ENCODE data around the gene STARD10.

Gene STARD10

DNA sequence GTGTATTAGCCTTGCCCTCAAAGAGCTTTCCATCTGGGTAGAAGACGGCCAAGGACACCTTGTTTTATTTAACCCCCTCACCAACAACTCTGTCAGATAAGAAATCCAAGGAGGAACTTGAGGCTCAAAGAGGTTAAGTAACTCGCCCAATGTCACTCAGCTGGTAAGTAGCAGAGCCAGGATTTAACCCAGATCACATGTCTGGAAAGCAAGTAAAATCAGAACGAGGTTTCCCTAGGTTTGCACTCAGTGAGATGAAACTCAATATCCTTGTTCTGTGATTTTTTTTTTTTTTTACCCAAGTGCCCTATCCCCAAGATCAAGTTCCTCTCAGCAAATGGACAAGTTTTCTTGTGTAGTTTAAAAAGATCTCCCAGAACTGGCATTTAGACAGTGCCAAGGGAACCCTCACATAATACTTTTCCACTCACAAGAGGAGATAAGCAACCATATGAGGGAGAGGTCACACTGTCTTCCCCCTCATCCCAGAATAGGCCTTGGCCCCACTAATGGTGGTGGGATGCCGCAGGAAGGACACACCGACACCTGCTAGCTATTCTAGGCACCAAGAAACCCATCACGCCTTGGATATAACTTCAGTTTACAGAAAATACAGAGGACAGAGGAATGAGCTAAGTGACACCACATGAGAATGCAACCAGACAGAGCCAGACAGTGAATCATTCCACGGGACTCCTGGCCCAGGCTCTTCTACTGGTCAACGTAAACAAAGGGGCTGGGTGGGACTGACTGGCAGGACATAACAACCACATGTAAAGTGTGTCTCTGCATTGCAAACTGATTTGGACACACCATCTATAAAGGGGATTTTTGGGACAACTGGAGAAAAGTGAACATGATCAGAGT, 33.1 kb downstream of the STARD10 start:
- DNase-seq = no peak

DNA sequence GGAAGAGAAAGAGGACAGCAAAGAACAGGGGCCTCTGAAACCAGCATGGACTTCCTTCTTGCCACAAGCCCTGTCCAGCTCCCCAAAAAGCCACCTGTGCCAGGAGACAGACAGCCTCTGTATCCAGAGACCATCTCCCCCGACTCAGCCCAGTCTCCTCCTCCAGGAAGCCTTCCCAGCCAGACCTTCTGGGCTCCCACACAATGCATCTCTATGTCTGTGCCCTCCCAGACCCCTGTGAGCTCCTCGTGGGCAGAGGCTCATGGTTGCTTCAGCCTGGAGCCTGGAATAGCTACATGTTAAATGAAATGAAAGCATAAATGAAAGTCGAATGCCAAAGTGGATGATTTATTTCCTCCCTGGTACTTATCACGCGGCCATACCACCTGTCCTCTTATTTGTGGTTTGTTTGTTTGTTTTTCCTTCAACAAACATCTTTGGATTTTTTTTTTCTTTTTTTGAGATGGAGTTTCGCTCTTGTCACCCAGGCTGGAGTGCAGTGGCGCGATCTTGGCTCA, 34.3 kb downstream of the STARD10 start:
- no peak for DNase-seq

DNA sequence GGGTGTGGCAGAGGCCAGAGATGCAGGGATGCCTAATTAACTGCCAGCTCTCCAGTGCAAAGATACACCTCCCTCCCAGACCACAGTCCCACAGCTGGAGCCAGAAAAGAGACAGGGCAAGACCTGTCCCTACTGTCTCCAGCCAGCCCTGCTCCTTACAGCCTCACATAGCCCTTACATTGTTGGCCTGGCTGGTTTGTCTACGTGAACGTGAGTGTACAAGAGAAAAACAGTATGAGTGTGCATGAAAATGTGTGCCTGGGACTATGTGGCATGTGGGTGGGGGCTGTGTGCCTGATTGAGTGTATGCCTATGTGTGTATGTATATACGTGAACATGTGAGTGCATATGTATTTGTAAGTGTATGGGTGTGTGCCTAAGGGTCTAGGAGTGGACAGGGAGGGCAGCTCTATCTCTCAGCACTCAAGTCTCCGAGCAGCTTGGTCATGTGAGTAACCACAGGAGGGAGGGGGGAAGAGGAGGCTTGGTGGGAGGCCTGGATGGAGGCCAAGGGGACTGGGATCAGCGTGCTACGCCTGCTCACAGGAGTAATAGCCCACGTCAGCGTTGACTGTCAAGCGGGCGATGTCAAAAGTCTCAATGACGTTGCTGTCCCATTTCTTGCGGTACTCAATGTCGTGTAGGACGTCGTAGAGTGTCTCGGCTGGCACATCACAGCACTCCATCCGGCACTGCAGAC, 35.0 kb downstream of the STARD10 start:
- DNase-seq = no peak

DNA sequence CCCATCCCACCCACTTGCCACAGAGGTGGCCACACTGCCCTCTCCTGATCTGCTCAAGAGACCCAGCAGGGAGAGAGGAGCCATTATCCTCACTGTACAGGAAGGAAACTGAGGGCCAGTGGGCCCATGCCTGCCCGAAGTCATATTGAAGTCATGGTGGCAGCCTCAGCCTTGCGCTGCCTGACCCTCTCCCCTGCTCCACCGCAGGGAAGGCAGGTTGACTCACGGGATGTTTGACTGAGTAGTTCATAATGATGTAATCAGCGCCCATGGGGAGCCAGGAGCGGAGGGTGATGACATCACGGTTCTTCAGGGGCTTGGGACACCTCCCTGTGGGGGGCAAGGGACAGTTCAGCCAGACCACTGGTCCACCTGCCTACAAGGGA, 35.5 kb downstream of the STARD10 start:
- DNase-seq = no peak

DNA sequence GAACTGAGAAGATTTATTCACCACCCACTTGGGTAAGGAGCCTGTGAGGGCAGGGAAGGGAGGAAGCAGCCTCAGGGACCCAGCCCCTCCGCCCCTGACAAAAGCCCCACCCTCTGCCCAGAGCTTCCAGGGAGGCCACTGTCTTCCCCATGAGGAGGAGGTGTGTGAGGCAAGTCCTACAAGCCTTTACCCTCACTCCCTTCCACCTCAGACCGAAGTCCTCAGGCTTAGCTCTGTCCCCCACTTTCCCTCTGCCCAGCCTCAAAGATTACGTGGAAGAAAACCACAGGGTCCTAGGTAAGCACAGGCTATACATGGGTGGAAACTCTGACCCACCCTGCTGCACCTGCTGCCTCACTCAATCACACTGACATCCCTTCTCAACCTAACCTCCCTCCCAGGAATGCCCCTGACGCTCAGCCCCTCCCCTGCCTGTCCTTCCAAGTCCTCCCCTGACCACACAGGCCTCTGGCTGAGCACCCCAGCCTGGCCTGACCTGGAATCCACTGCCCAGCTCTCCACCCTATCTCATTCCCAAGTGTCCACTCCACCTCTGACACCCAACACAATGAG, 38.0 kb downstream of the STARD10 start:
- no peak for DNase-seq

DNA sequence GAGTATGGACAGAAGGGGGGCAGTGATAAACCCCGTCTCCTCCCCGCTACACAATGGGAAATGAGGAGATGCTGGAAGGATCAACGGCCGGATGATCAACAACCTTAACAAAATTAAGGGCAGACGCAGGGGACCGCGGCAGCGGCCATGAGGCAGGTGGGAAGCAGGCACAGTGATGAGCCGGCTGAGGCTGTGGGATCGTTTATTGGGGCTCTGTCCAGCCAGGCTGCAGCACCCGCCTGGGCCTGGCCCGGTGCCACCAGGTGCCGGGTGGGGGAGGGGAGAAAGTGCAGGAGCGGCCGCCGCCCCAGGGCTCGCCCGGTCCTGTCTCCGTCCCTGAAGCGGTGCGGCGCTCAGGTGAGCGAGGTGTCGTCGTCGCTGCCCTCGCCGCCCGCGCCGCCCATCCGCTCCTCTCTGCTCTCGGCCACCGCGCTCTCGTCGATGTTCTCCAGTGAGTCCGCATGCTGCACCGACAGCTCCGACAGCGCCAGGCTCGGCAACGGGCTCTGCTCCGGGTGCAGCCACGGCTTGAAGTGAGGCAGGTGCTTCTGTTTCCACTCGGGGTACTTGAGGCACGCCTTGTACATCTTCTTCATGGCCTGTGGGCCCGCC, 39.2 kb downstream of the STARD10 start:
- no peak for DNase-seq

DNA sequence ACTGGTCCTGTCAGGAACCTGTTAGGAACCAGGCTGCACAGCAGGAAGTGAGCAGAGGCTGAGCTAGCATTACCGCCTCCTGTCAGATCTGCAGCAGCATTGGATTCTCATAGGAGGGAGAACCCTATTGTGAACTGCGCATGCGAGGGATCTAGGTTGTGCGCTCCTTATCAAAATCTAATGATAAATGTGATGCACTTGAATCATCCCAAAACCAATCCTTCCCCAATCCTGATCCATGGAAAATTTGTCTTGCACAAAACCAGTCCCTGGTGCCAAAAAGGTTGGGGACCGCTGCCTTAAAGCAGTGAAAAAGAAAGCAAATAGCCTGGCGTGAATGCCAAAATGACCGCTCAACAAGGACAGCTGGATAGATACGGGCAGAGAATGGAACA, 39.7 kb downstream of the STARD10 start:
- DNase-seq = no peak

DNA sequence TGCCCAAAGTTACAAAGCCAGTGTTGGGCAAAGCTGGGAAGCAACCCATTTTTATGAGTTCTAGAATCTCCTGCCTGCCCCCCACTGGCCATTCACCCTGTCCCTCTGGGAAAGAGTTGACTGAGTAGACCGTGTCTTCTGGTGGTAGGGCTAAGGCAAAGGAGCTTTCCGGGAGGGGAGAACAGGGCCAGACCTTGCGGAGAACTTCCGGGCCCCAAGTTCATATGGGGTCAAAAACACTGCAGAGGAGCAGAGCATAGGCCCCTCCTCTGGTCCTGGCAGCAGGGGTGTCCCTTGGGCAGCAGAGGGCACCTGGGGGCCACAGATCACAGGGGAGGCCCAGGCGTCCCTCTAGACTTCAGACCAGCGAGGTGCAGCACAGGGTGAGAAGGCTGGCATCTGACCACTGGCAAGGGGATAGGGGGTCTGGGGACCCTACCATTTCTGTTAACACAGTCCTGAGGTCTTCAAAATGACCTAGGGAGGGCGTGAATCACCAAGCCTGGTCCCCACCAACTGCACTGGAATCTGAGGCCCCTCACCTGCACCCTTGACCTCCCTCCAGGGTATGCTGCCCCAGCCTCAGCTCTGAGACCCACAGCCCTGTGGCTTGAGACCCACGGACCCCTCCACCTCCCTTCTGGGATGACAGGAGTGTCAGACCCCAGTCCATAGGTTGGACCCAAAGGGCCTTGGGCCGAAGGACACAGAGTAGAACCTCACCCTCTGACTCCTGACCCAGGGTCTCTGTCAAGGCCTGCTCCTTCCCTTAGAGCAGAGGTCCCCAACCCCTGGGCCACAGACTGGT, 40.3 kb downstream of the STARD10 start:
- DNase-seq = no peak

DNA sequence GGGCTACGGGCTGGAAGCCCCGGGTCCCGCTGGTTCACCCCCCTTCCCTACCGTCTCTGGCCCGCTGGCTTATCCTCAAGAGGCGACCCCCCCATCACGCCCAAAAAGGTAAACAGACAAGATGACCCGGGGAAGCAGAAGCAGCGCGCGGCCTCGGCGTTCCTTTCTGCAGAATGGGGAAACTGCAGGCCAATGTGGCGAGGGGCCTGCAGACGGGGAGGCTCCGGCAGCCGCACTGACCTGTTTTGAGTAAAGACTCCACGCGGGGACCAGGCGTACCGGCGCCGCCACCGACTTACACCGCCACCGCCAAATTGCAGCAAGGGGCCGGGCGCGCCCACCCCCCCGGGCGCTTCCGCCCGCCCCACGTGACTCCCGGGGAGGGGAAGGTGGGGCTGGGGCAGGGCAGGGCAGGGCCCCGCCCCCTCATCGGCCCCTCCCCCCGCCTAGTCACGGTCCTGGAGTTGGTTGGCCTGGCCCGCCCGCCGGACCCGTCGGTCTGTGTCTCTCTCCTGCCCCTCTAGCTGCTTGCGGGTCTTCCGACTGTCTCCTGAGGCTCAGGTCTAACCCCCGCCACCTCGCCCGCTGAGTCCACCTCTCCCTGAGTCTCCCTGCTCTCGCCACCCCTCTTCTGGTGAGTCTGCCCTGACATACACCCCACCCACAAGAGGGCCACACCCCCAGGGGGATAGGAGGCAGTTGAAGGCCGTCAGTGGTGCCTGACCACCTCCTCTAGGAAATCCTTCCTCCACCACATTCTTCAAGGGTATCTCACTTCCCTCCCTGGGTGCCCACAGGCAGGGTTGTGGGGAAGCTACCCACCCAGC, 41.5 kb downstream of the STARD10 start, which contains the start of gene ARAP1:
TSS of gene ARAP1 (minus strand) at position 321 of the 827 bp plus-strand sequence. CDS start 25,280 bp downstream, outside the sequence.
- peak; percentile 71 for DNase-seq

DNA sequence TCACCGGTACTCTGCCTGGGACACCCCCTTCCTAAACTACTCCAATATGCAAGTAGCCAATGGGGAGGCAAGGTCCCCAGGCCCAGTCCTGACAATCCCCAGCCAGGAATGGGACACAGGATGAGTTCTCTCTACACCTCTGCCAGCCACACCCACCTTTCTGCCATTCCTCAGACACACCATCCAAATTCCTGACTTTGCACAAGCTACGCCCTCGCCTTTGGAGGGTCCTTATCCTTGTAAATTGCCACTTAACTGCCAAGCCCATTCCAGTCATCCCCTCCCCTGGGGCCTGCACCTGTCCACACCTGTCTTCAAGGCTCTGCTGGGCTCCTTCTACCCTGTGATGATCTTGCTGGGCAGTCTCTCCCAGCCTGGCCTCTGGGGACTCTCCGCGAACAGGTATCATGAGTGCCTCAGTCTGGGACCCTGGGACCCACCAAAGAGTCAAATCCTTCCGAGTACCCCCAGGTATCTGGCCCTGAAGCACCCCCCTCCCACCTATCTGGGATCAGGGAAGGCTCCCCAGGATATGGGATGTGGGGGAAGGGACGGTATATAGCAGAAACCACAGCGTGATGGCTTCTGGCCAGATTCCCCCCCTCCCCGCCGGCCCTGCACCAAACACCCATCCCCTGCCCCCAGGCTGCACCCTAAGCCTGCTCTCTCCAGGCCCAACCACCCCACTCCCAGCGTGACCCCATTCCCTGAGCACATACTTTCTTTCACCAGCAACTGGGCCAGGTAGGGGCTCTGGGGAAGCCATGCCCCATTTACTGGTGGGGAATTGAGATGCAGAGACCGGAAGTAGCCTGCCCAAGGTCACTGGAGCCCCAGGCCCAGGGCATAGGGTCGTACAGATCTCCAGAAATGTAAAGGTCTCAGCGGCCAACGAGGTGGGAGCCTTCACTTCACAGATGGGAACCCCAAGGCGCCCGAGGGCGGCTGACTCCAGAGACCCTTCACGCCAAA, 42.4 kb downstream of the STARD10 start:
- DNase-seq = no peak

DNA sequence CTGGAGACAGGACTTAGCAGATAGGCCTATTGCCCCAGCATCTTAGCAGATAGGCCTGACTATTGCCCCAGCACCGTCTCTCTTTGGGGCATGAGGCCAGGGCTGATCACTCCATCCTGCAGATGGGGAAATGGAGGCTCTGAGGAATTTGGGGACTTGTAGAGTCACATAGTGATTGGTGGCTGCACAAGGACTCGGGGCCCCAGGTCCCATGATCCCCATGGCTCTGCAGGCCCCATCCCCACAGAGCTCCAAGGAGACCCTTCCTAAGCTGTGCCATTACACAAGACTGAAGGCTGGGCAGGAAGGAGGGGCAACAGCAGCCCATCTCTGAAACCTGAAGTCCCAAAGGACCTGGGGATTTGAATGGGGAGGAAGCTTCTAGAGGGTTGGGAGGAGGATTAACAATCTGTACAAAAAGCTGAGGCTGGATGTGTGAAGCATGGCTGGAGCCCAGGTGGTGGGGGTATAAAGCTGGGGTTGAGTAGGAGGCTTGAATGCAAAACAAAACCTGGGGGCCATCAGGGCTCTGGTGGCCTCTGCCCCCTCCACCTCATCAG, 43.2 kb downstream of the STARD10 start:
- no peak for DNase-seq

DNA sequence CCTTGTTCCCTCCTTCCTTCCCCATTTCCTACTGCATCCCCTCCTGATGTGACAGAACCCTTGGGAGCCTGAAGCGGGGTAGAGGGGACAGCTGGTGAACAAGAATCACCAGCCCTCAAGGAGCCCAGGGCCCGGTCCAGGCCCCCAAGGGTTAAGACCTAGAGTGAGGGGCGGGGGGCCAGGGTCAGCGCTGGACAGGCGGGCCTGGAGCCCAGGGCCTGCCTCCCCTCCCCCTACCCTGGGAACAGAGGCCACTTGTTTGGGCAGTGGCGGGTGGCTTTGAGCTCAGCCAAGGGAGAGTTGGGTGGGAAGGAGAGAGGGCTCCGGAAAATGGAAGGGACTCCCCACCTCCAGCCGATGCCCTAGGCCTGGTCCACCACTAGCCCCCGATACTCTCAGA, 43.8 kb downstream of the STARD10 start:
- no peak for DNase-seq

DNA sequence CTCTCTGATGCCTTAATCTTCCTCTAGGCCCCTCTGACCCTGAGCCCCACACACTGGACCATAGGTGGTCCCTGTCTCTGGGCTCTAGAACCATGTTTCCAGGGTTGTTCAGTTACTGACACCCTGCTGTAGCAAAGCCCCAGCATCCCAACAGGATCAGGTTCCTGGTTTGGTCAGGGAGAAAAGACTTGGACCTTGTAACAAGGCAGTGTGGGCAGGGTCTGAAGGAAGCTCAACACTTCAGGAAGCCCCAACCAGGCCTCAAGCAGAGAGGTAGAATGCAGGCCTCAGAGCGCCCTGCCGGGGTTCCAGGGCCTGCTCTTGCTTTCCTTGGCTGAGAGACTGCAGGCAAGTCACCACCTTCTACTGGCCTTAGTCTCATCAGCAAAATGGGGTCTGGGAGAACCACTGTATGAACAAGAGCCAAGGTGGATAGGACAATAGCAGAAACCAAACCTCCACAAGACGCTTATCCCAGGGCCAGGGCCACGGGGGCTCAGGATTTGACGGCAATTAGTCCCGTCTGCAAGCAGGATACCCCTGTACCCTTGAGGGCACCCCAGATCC, 46.5 kb downstream of the STARD10 start:
- DNase-seq = no peak

DNA sequence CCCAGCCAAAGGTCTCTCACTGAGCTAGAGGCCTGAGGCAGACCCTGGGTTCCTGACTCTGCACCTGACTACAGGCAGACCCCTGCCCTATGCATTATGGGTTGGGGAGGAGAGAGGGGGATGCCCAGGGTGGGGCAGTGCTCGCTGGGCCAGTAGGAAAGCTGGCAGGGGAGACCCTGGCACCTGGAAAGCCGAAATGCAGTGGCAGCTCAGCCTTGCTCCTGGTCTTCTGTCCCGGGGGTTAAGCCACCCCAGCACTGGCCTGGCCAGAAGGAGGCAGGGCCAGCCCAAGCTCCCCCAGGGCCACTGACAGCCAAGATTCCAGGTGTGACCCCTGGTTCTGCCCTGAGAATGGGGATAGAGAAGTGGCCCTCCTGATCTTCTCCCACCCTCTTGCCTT, 47.0 kb downstream of the STARD10 start:
- DNase-seq = no peak

DNA sequence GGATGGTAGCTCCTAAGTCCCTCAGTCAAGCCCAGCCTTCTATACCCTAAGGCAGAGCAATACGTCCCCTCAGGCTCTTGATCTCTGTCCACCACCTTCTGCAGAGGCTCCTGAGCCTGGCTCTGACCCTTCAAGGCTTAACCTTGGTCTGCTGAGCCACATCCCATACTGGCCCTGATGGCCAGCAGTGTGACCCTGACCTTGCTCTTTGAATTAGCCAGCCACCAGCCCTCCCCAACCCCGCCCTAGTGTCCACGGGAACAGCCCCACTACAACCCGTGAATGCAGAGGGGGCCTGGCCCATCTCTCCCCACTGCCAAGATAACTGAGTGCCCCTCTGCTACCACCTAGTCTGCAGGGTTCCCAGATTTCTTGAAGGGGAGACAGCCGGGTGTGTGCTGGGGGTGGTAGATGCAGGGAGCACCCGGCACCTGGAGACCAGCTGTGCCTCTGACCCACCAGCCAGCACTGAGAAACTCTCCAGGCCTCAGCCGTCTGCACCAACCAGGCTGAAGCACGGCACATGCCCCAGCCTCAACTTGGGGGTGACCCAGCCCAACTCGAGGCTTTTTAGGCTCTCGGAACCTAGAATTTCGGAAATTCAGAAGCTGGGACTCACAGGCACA, 47.8 kb downstream of the STARD10 start:
- DNase-seq = no peak

DNA sequence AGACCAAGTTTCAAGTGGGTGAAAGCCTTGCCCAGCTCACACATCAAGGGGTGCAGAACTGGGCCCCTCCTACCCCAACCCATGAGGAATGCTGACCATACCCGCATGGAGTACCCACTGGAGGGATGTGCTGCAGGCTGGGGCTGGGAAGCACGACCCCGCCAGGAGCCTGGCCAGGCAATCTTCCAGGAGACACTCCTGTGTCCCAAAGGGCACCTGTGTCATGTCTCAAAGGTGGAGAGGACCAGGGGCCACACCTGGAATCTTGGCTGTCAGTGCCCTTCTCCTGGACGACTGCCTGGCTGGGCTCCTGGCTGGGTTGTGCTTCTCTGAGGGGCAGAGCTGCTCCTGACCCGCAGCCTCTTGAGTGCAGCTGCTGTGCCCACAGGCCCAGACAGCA, 48.3 kb downstream of the STARD10 start:
- no peak for DNase-seq

DNA sequence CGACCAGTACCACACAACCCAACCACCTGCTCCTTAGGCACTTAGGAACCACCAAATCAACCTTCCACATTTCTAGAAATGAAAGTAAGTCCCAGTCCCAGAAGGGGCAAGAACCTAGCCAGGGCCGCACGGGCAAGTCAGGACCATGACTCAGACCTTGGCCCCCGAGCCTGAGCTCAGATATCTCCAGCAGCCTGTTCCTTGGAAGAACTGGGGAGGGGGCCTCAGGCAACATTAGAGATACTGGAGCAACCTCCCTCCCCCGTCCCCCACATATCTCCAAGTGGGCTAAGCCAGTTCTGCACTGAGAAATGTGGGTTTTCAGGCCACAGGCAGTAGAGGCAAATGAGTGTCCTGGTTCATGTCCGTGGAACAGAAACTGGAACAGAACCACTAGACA, 49.4 kb downstream of the STARD10 start:
- DNase-seq = no peak

DNA sequence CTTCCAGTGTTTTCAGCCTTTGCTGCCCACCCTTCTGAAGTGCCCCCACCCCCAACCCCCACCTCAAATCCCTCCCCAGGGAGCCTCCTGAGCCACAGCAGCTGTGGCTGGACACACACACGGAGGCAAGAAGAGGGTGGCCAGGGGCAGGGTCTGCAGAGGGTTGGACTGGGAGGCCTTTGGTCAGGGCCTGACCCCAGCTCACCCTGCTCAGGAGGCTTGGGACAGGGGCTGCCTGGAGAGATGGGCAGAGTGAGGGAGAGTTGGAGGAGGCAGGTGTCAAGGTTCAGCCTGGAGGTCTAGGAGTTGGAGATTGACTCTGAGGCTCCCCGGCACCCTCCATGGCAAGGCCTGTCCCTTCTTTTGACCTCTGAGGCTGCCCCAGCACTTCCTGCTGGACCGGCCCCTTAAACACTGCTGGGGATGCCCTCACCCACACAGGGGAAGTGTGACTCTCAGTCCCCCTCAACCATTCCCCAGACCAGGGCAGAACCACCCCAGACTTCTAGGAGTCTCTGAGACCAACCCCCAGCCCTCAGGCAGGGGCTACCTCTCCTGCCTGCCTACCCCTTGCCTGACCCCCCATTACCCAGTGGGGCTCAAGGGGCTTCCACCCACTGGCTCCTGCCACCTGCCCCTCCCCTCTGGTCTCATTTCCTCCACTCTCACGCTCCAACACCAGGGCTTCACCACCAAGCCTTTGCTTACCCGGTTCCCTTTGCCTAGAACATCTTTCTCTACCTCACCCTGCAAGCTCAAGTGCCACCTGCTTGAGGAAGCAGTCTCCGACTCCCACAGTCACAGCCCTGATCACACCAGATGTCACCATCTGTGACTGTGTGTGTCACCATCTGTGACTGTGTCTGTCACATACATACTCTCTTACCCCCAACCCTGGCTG, 50.3 kb downstream of the STARD10 start:
- DNase-seq = no peak
